Fibroblast of skin of abdomen (primary cell): ENCODE results near the gene XRCC1.
"Not testable (repeated sequence)": the region's sequence is repeated elsewhere in the genome, so short reads cannot be mapped to it uniquely, and the experiment has no call there.

Experiments used
- DNase-seq: peaks from one replicate; pipeline ENCODE4 v3.0.0-alpha.2; 2013

Gene XRCC1

GRCh38 chr19:43575955-43576878, 890 bp upstream of the XRCC1 start:
- no peak for DNase-seq

- no peak for DNase-seq
Measured at GRCh38 chr19:43574424-43575155, 737 bp downstream of the XRCC1 start.

DNA sequence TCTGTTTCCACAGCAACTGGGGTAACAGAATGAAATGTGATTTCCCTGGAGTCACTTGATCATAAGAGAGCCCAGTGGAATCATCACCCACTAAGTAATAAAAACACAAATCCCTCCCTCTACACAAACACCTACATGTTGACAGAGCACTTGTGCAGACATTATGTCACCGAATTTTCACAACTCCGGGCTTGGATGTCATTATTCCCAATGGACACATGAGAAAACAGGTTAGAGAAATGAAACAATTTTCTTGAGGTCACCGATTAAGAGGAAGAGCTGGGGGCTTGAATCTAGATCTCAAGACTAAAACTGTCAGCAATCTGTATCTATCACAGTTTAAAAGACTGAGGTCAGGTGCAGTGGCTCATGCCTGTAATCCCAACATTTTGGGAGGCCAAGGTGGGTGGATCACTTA, 3.1 kb downstream of the XRCC1 start:
- no peak for DNase-seq

- no peak for DNase-seq
Measured at GRCh38 chr19:43570174-43570791, 5.0 kb downstream of the XRCC1 start.

DNA sequence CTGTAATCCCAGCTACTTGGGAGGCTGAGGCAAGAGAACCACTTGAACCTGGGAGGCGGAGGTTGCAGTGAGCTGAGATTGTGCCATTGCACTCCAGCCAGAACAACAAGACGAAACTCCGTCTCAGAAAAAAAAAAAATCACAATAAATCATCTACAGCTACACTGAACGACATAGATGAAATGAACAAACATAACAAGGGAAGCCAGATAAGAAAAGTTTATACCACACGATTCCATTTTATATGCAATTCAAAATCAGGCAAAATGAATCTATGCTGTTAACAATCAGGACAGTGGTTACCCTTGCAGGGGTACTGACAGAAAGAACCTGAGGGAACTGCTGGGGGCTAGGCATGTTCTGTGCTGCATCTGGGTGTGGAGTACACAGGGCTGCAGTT, 5.7 kb downstream of the XRCC1 start:
- no peak for DNase-seq

- DNase-seq = no peak
Measured at GRCh38 chr19:43564800-43565199, 10.5 kb downstream of the XRCC1 start.

GRCh38 chr19:43563816-43564457, 11.4 kb downstream of the XRCC1 start:
- DNase-seq = no peak

- peak; percentile 63 for DNase-seq
Measured at GRCh38 chr19:43562698-43563241, 12.6 kb downstream of the XRCC1 start.

DNA sequence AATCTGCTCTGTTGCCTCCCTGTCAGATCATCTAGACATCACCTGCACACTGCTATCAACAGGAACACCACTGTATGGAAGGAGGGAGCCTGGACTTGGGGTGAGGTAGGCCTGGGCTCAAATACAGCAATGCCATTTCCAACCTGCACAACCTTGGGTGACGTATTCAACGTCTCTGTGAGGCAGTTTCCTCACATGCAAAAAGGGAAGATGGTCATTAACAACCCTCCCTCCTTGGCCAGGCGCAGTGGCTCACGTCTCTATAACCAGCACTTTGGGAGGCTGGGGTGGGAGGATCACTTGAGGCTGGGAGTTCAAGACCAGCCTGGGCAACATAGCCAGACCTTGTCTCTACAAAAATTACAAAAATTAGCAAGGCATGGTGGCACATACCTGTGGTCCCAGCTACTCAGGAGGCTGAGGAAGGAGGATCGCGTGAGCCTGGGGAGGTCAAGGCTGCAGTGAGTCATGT, 13.1 kb downstream of the XRCC1 start:
- DNase-seq = no peak

- no peak for DNase-seq
Measured at GRCh38 chr19:43561139-43561970, 14.0 kb downstream of the XRCC1 start.

DNA sequence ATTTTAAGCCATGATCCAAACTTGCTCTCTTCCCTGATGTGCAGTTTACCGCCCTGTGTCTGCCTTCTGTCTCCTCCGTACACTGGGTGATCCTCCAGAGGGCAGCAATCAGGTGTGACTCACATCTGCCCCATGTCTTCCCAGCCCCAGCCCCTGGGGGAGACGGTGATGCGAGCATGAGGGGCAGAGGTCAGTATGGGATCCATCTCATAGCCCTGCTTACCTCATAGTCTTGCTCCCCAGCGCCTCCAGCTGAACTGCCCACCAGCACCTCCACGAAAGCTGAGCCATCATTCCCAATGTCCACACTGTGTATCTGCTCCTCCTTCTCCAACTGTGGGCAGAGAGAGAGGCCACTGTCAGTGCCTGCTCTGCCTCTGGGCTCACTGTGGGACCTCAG, 14.6 kb downstream of the XRCC1 start:
- no peak for DNase-seq

DNA sequence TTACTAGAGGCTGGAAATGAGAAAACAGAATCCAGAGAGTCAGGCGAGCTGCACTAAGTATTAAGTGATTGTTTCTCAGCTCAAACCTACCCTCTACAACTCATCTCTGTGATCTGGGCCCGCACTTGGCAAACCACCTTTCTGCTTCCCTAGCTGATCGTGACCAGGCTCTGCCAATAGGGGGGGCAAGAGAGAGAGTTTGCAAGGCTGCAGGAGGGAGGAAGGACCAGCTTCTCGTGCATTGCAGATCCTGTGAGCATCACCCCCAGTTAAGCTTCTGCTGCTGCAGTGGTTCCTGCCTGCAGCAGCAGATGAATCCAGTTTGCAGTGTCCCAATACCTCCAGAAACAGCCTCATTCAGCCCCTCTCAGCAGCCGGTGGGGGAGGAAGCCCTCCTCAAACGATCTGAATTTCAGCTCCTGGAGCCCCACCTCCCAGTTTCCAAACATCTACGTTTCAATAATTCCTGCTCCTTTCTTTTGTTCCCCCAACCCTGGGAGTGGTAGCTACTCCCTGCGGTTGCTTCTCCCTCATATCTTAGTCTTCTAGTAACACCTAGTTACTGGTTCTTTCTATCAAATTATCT, 20.0 kb downstream of the XRCC1 start:
- peak; percentile 56 for DNase-seq

GRCh38 chr19:43554317-43554895, 20.9 kb downstream of the XRCC1 start:
- no peak for DNase-seq

GRCh38 chr19:43553656-43554055, 21.7 kb downstream of the XRCC1 start:
- no peak for DNase-seq

DNA sequence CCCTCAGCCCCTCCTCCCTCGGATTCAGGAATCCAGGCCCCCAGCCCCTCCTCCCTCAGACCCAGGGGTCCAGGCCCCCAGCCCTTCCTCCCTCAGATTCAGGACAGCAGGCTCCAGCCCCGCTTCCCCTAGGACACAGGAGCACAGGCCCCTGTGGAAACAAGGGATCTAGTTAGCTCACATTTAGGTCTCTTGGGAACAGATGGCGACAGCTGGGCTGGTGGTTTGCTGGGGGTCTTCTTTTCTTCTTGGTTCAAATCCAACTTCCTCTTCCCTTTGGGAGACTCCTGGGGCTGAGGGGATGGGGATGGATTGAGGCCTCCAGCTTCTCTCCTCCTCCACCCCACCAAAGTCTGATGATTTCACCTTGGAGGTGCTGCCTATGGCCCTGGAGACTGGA, 22.7 kb downstream of the XRCC1 start:
- DNase-seq = no peak

DNA sequence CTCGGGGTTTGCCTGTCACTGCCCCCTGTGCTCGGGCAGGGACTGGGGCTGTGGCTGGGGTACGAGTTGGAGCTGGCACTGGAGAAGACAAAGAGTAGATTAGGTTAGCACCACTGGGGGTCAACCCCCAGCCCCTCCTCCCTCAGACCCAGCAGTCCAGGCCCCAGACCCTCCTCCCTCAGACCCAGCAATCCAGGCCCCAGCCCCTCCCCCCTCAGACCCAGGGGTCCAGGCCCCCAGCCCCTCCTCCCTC, 23.2 kb downstream of the XRCC1 start:
- DNase-seq = no peak

DNA sequence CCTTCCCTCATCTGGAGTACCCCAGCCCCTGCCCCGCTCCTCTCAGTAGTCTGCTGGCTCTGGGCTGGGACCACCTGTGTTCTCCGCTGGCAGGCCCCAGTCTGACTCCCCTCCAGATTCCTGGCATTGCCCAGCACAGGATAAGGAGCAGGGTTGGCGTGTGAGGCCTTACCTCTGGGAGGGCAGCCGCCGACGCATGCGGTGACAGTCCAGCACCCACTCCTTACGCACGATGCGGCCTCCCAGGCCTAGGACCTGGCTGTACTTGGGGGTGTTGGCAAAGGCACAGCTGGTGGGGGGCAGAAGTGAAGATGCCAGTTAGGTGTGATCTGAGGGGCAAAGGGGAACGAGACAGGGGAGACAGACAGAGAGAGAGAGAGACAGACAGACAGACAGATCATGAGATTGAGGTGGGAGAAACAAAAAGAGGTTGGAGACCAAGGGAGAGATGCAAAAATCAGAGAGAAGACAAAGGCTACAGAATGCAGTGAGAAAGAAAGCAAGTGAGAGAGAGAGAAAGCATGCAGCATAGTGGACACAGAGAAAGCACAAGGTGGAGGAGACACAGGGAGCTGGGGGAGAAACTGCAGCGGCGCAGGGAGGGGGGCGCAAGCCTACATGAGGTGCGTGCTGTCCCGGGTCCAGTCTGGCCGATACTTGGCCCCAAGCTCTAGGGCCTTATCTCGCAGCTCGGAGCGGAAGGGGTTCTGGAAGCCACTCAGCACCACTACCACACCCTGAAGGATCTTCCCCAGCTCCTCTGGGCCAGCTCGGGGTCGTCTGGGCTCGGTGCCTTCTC, 23.7 kb downstream of the XRCC1 start:
- DNase-seq = no peak

GRCh38 chr19:43548706-43549105, 26.6 kb downstream of the XRCC1 start:
- DNase-seq = no peak

DNA sequence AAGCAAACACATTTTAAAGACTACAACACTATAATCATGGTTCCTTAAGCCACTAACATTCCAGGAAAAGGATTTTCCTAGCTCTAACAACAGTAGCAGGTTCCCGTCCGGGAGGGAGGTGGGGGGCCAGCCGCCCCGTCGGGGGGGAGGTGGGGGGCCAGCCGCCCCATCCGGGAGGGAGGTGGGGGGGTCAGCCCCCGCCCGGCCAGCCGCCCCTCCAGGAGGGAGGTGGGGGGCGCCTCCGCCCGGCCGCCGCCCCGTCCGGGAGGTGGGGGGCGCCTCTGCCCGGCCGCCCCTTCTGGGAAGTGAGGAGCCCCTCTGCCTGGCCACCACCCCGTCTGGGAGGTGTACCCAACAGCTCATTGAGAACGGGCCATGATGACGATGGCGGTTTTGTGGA, 27.4 kb downstream of the XRCC1 start:
- not testable (repeated sequence) for DNase-seq

DNA sequence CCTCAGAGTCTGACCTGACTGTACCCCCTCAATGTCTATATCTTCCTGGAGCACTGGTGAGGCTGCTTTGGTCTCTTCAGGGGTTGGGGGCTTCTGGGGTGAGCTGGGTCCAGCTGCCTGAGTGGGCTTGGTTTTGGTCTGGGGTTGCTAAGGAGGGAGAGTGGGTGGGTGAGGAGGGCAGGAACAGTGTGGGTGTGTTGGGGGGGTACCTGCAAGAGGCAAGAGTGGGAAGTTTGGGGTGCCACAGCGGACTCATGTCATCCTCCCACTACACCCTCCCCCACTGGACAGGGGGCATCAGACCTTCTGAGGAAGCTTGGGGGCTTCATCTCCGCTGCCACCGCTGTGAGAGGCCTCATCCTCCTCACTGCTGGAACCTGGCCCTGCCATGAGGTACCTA, 28.7 kb downstream of the XRCC1 start:
- DNase-seq = no peak
